H9 (cell line): Measurements from ENCODE around the gene TPRG1. TPM values are rescaled to one million over a fixed set of nuclear protein-coding genes. Genes with fewer than 3 reads are reported as not detected.

Source experiments
- DNase-seq: peaks from one replicate; pipeline ENCODE4 v3.0.0-alpha.2; 2017
- H2AFZ ChIP-seq: one replicate; pipeline ENCODE4 v1.6.1; 2013; ENCODE audit warnings: mild to moderate bottlenecking, low read length, control low read depth, moderate library complexity
- H2AK5ac ChIP-seq: 2 replicates; pipeline ENCODE4 v1.6.1; 2013; ENCODE audit warnings: low read length, control low read depth, mixed read lengths; ENCODE audit not compliant: insufficient read length
- H2BK120ac ChIP-seq: one replicate; pipeline ENCODE4 v1.6.1; 2013; ENCODE audit warnings: low read depth, mild to moderate bottlenecking, low read length, control low read depth, inconsistent platforms; ENCODE audit not compliant: poor library complexity, severe bottlenecking
- H2BK12ac ChIP-seq: 2 replicates; pipeline ENCODE4 v1.6.1; 2013; ENCODE audit warnings: low read length, control low read depth, mixed read lengths, low read depth; ENCODE audit not compliant: insufficient read length
- H2BK15ac ChIP-seq: 2 replicates; pipeline ENCODE4 v1.6.1; 2013; ENCODE audit warnings: low read depth, low read length, control low read depth
- H2BK20ac ChIP-seq: one replicate; pipeline ENCODE4 v1.6.1; 2013; ENCODE audit warnings: low read depth, mild to moderate bottlenecking, low read length, control low read depth, inconsistent platforms; ENCODE audit not compliant: poor library complexity, severe bottlenecking
- H2BK5ac ChIP-seq: 2 replicates; pipeline ENCODE4 v1.6.1; 2013; ENCODE audit warnings: low read length, control low read depth, mixed read lengths; ENCODE audit not compliant: insufficient read length
- H3K14ac ChIP-seq: 2 replicates; pipeline ENCODE4 v1.6.1; 2013; ENCODE audit warnings: low read length, control low read depth; ENCODE audit not compliant: insufficient read depth
- H3K18ac ChIP-seq: 2 replicates; pipeline ENCODE4 v1.6.1; 2013; ENCODE audit warnings: low read depth, mild to moderate bottlenecking, mixed read lengths, low read length, control low read depth; ENCODE audit not compliant: insufficient read length
- H3K23ac ChIP-seq: 2 replicates; pipeline ENCODE4 v1.6.1; 2013; ENCODE audit warnings: low read length, control low read depth, mixed read lengths, low read depth; ENCODE audit not compliant: insufficient read length
- H3K23me2 ChIP-seq: 2 replicates; pipeline ENCODE4 v1.6.1; 2013; ENCODE audit warnings: low read depth, mild to moderate bottlenecking, mixed read lengths, low read length, control low read depth; ENCODE audit not compliant: insufficient read length, poor library complexity, severe bottlenecking
- H3K27ac ChIP-seq: 2 replicates; pipeline ENCODE4 v1.5.1; 2013; ENCODE audit warnings: low read length, control low read depth, mixed read lengths, low read depth; ENCODE audit not compliant: insufficient read length
- H3K27me3 ChIP-seq: 2 replicates; pipeline ENCODE4 v1.6.1; 2013; ENCODE audit warnings: low read length, control low read depth, inconsistent platforms; ENCODE audit not compliant: insufficient read depth
- H3K4ac ChIP-seq: 2 replicates; pipeline ENCODE4 v1.6.1; 2013; ENCODE audit warnings: low read depth, mild to moderate bottlenecking, control low read depth, inconsistent platforms, low read length, moderate library complexity
- H3K4me1 ChIP-seq: 2 replicates; pipeline ENCODE4 v1.6.1; 2013; ENCODE audit warnings: low read length, control low read depth, inconsistent platforms; ENCODE audit not compliant: insufficient read depth
- H3K4me2 ChIP-seq: 2 replicates; pipeline ENCODE4 v1.6.1; 2013; ENCODE audit warnings: low read length, control low read depth, mixed read lengths; ENCODE audit not compliant: insufficient read length, insufficient read depth
- H3K56ac ChIP-seq: 2 replicates; pipeline ENCODE4 v1.6.1; 2013; ENCODE audit warnings: low read depth, mild to moderate bottlenecking, mixed read lengths, low read length, control low read depth; ENCODE audit not compliant: insufficient read length
- H3K79me1 ChIP-seq: 2 replicates; pipeline ENCODE4 v1.6.1; 2013; ENCODE audit warnings: low read depth, mild to moderate bottlenecking, moderate library complexity, low read length, control low read depth, inconsistent platforms; ENCODE audit not compliant: insufficient read depth, poor library complexity, severe bottlenecking
- H3K79me2 ChIP-seq: 2 replicates; pipeline ENCODE4 v1.6.1; 2013; ENCODE audit warnings: low read length, control low read depth, inconsistent platforms; ENCODE audit not compliant: insufficient read depth
- H3K9ac ChIP-seq: 2 replicates; pipeline ENCODE4 v1.6.1; 2013; ENCODE audit warnings: low read length, control low read depth, mixed read lengths; ENCODE audit not compliant: insufficient read length; ENCODE audit errors: extremely low read depth
- H3K9me3 ChIP-seq: one replicate; pipeline ENCODE4 v1.6.1; 2013; ENCODE audit warnings: low read depth, low read length, inconsistent platforms; ENCODE audit not compliant: control insufficient read depth
- H3T11ph ChIP-seq: one replicate; pipeline ENCODE4 v1.6.1; 2013; ENCODE audit warnings: mild to moderate bottlenecking, low read length, control low read depth, inconsistent platforms
- H4K20me1 ChIP-seq: one replicate; pipeline ENCODE4 v1.6.1; 2013; ENCODE audit not compliant: control insufficient read depth, insufficient read length, insufficient read depth
- H4K5ac ChIP-seq: 2 replicates; pipeline ENCODE4 v1.6.1; 2013; ENCODE audit warnings: low read depth, mild to moderate bottlenecking, mixed read lengths, low read length, control low read depth; ENCODE audit not compliant: insufficient read length
- H4K8ac ChIP-seq: replicated peaks from 2 replicates; pipeline ENCODE4 v1.6.1; 2013; ENCODE audit warnings: low read length, control low read depth, mixed read lengths, low read depth; ENCODE audit not compliant: insufficient read length
- H4K91ac ChIP-seq: 2 replicates; pipeline ENCODE4 v1.6.1; 2013; ENCODE audit warnings: low read depth, mild to moderate bottlenecking, moderate library complexity, mixed read lengths, low read length, control low read depth; ENCODE audit not compliant: insufficient read length
- H3K27ac Mint-ChIP-seq, 3 experiments: 2 replicates in 2 of 3; 3 replicates in 1 of 3; pipeline ENCODE4 v1.8.0; 2020 to 2021; ENCODE audit warnings: mixed read lengths in 3 of 3, mild to moderate bottlenecking in 1 of 3, moderate library complexity in 1 of 3
- H3K27me3 Mint-ChIP-seq: 2 replicates; pipeline ENCODE4 v1.8.0; 2021; ENCODE audit warnings: low read depth, mild to moderate bottlenecking, moderate library complexity, mixed read lengths
- H3K36me3 Mint-ChIP-seq, 3 experiments: 2 replicates in 2 of 3; 3 replicates in 1 of 3; pipeline ENCODE4 v1.8.0; 2020 to 2021; ENCODE audit warnings: low read depth in 3 of 3, mixed read lengths in 3 of 3; ENCODE audit not compliant: insufficient read depth in 1 of 3
- H3K4me1 Mint-ChIP-seq, 2 experiments: 2 replicates each; pipeline ENCODE4 v1.8.0; 2020; ENCODE audit warnings: mixed read lengths in 2 of 2
- H3K4me3 Mint-ChIP-seq, 2 experiments: 2 replicates in 1 of 2; 3 replicates in 1 of 2; pipeline ENCODE4 v1.8.0; 2020 to 2021; ENCODE audit warnings: mild to moderate bottlenecking in 2 of 2, mixed read lengths in 2 of 2, moderate library complexity in 1 of 2
- H3K9me3 Mint-ChIP-seq, 2 experiments: 2 replicates in 1 of 2; 3 replicates in 1 of 2; pipeline ENCODE4 v1.8.0; 2020; ENCODE audit warnings: mild to moderate bottlenecking in 2 of 2, mixed read lengths in 2 of 2, moderate library complexity in 1 of 2
- WGBS: extraction: QIAGEN DNeasy Blood & Tissue Kit; methylation state at CpG from one replicate; pipeline ENCODE4 v1.1.7; 2013; ENCODE audit warnings: missing lambda C conversion rate, low lambda C conversion rate, mixed read lengths; ENCODE audit not compliant: insufficient read length; ENCODE audit errors: extremely low coverage; 5-methylcytosine and 5-hydroxymethylcytosine counted together
- total RNA-seq: library from RNA; stranded (reverse); gene quantifications from 2 replicates; pipeline ENCODE4 v1.2.1, GENCODE V29; 2021
- TF ChIP-seq, protein P1 (sequence below): fragments of 200-600 bp; sonication (generic); conservative IDR thresholded peaks from 3 replicates; pipeline ENCODE4 v1.8.0; 2021; ENCODE audit warnings: antibody characterized with exemption, mild to moderate bottlenecking

The TPRG1 gene
- total RNA-seq, 1 experiment from 2014 or later = 0.66 TPM

DNA sequence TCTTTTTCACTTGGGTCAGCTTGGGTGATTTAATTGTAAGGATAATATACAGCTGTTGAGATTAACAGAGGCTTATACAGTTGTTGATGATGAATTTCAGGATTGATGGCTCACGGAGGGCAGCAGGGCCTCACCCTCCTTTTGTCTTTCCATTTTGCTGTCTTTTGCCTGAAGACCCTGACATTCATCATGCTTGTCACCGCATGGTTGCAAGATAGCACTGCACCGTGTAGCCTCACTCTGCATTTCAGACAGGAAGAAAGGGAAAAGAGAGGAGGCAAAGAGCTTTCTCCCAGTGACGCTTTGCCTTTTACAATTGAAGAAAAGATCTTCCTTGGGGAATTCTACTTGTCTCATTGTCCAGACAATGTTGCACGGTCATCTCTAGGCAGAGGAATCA is 115.1 kb downstream of the TPRG1 start:
- no peaks in the 10 kb centered on the region for H3K9me3 ChIP-seq
- peaks cover 3% of the 10 kb centered on the region; the same call in 1 of the 2 replicates for H3K4me1 ChIP-seq
- no CpG with 5 or more reads among the region's 5 CpGs for WGBS
- no peak overlapping the region for H2BK120ac ChIP-seq
- no peak overlapping the region for H3K27ac ChIP-seq
- H3K23ac ChIP-seq = no peak overlapping the region
- no peak overlapping the region for H2BK20ac ChIP-seq
- H3K4ac ChIP-seq = no peak overlapping the region
- no peak overlapping the region for H3K27ac Mint-ChIP-seq
- H3K27me3 Mint-ChIP-seq = no peaks in the 10 kb centered on the region
- no peak overlapping the region for H2BK12ac ChIP-seq
- H4K5ac ChIP-seq = no peak overlapping the region
- no peaks in the 10 kb centered on the region for H3K9me3 Mint-ChIP-seq
- H2AFZ ChIP-seq = no peak overlapping the region
- H3K23me2 ChIP-seq = no peaks in the 10 kb centered on the region
- no peak overlapping the region for H3K18ac ChIP-seq
- no peak for DNase-seq
- H3K79me1 ChIP-seq = no peaks in the 10 kb centered on the region
- no peaks in the 10 kb centered on the region for H3K27me3 ChIP-seq
- no peak overlapping the region for H2BK5ac ChIP-seq
- H2BK15ac ChIP-seq = no peak overlapping the region
- no peak overlapping the region for H3K9ac ChIP-seq
- no peak overlapping the region for H2AK5ac ChIP-seq
- peaks cover 13 to 15% of the 10 kb centered on the region in 2 experiments for H3K4me1 Mint-ChIP-seq
- H3K4me3 Mint-ChIP-seq = no peak overlapping the region
- H3K79me2 ChIP-seq = no peaks in the 10 kb centered on the region
- H3K14ac ChIP-seq = no peak overlapping the region
- no peak overlapping the region for H3K56ac ChIP-seq
- no peaks in the 10 kb centered on the region for H4K20me1 ChIP-seq
- no peak overlapping the region for H4K8ac ChIP-seq
- no peak overlapping the region for H3T11ph ChIP-seq
- no peak overlapping the region for H3K4me2 ChIP-seq
- no peaks in the 10 kb centered on the region for H3K36me3 Mint-ChIP-seq
- no peak overlapping the region for H4K91ac ChIP-seq
- TF ChIP-seq, protein P1, sequence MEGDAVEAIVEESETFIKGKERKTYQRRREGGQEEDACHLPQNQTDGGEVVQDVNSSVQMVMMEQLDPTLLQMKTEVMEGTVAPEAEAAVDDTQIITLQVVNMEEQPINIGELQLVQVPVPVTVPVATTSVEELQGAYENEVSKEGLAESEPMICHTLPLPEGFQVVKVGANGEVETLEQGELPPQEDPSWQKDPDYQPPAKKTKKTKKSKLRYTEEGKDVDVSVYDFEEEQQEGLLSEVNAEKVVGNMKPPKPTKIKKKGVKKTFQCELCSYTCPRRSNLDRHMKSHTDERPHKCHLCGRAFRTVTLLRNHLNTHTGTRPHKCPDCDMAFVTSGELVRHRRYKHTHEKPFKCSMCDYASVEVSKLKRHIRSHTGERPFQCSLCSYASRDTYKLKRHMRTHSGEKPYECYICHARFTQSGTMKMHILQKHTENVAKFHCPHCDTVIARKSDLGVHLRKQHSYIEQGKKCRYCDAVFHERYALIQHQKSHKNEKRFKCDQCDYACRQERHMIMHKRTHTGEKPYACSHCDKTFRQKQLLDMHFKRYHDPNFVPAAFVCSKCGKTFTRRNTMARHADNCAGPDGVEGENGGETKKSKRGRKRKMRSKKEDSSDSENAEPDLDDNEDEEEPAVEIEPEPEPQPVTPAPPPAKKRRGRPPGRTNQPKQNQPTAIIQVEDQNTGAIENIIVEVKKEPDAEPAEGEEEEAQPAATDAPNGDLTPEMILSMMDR = no peak
